Fibroblast of skin of left biceps (primary cell): ENCODE data around the gene ARHGAP36.

Experiments
- DNase-seq, 2 experiments: peaks; one replicate each; pipeline ENCODE4 v3.0.0-alpha.2; 2013; ENCODE audit warnings: low read depth in 2 of 2

Gene ARHGAP36

DNA sequence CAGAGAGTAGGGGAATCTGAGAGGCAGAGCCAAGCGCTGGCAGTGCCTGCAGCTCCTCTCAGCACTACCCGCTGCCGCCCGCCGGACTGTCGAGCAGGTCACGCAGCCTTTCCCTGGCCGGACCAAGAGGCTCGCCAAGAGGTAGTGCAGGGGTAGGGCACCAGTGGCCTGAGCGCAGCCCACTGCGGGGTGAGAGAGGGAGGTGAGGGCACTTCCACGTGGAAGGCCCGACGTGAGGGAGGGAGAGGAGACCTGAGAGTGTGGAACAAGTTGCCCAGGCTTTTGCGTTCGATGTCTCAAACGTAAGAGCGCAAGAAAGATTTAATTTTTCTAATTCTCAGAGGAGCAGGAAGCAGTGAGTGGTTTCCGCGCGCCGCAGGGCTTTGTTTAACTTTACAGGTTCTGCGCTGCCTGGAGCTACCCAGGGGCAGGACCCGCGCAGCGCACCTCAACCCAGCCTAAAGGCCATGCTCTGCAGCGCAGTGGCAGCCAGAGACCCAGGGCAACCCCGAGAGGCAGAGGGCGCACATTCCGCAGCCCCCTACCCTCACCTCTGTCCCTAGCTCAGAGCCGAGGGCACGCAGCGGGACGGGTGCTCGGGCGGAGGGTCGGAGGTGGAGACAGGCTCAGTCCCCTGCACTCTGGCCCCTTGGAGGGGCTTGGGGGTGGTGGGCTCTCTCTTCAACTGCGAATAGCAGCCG is 14.9 kb downstream of the ARHGAP36 start:
- no peak for DNase-seq

DNA sequence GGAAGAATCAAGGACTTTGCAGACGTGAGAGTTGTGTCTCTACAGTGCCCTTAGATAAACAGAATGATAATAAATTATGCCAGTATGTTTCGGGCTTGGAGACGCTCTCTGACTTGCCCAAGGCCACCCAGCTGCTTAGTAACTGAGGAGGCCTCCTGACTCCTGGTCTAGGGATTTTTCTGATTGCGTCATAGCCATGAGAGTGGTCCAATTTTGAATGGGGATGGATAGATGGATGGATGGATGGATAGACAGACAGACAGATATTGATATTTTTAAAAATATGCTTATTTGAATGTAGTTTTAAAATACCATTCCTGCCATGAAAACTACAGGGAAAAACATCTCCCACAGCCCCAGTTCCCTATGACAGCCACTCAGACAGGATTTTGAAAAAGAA is 15.5 kb downstream of the ARHGAP36 start:
- DNase-seq, result no peak

GRCh38 chrX:131081772-131082740 is 23.9 kb downstream of the ARHGAP36 start:
- no peak for DNase-seq

- no peak for DNase-seq
These were observed 25.5 kb downstream of the ARHGAP36 start for GRCh38 chrX:131083510-131084142.

- DNase-seq, result no peak
These were observed 26.0 kb downstream of the ARHGAP36 start for GRCh38 chrX:131084145-131084544.

DNA sequence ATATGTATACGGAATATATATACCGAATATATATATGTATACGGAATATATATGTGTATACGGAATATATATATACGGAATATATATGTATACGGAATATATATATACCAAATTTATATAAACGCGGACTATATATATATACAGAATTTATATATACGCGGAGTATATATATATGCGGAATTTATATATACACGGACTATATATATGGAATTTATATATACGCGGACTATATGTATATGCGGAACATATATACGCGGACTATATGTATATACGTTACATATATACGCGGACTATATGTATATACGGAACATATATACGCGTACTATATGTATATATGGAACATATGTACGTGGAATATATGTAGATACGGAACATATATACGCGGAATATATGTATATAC is 78.6 kb downstream of the ARHGAP36 start:
- no peak for DNase-seq

DNA sequence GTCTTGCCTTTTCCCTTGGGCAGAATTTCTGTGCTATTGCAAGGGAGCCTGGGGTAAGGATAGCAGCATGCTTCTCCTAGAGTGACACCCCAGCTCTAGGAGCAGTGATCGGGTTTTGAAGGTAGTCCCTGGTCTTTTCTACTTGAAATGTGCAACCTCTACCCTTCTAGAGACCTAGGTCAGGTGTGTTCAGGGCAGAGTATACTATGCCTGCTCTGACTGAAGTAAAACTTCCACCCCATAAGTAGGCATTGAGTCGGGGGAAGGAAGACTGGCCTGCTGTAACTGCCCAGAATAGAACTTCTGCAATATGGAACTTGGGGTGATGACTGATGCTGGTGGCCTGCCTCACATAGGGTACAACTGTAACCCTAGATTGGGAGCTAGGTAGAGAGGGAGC is 80.9 kb downstream of the ARHGAP36 start:
- DNase-seq, result no peak
